Peyer's patch (tissue), 4 donors: ENCODE results near the gene PIP5K1C. TPM values are rescaled to one million over a fixed set of nuclear protein-coding genes. Genes with fewer than 3 reads are reported as not detected.

Experiments used
- DNase-seq, 3 donors: peaks; one replicate each; pipeline ENCODE4 v3.0.0-alpha.2; 2017 to 2019
- H3K27ac ChIP-seq, 4 donors: fragments of 200-600 bp; sonication (generic); one replicate each; pipeline ENCODE4 v1.5.1; 2016 to 2019
- H3K27me3 ChIP-seq, 2 donors: fragments of 200-600 bp; sonication (generic); one replicate each; pipeline ENCODE4 v1.5.1; 2019
- H3K36me3 ChIP-seq, 3 donors: fragments of 200-600 bp; sonication (generic); one replicate each; pipeline ENCODE4 v1.5.1; 2016 to 2019
- H3K4me1 ChIP-seq, 4 donors: fragments of 200-600 bp; sonication (generic); one replicate each; pipeline ENCODE4 v1.5.1; 2016 to 2019
- H3K4me3 ChIP-seq, 4 donors: fragments of 200-600 bp; sonication (generic); 1 replicate in 3 of 4; 2 replicates in 1 of 4; pipeline ENCODE4 v1.5.1; 2016 to 2019; ENCODE audit warnings: mild to moderate bottlenecking in 1 of 4
- H3K9me3 ChIP-seq, 4 donors: fragments of 200-600 bp; sonication (generic); one replicate each; pipeline ENCODE4 v1.5.1; 2016 to 2019; ENCODE audit warnings: mild to moderate bottlenecking in 1 of 4
- POLR2A ChIP-seq, 2 donors: fragments of 450-650 bp; IDR thresholded peaks; one replicate each; pipeline ENCODE4 v1.5.1; 2017; ENCODE audit warnings: antibody characterized with exemption in 2 of 2, mild to moderate bottlenecking in 2 of 2, moderate library complexity in 2 of 2
- total RNA-seq, 4 donors: library from RNA; depleted of rRNA; stranded (reverse); fragments of >200 nt; gene quantifications; one replicate each; pipeline ENCODE4 v1.1.0, GENCODE V29; 2016
- TF ChIP-seq, protein P1 (sequence below), 6 experiments: fragments of 450-650 bp in 4 of 6; fragments of 200-600 bp in 2 of 6; sonication (generic) in 1 of 6; IDR thresholded peaks; one replicate each; pipeline ENCODE4 v1.5.1; 2017 to 2019; ENCODE audit warnings: antibody characterized with exemption in 6 of 6, mild to moderate bottlenecking in 3 of 6, moderate library complexity in 1 of 6

The PIP5K1C gene
- total RNA-seq, 4 donors from 2014 or later, result 22.6 to 27.2 (median 26.1) TPM

DNA sequence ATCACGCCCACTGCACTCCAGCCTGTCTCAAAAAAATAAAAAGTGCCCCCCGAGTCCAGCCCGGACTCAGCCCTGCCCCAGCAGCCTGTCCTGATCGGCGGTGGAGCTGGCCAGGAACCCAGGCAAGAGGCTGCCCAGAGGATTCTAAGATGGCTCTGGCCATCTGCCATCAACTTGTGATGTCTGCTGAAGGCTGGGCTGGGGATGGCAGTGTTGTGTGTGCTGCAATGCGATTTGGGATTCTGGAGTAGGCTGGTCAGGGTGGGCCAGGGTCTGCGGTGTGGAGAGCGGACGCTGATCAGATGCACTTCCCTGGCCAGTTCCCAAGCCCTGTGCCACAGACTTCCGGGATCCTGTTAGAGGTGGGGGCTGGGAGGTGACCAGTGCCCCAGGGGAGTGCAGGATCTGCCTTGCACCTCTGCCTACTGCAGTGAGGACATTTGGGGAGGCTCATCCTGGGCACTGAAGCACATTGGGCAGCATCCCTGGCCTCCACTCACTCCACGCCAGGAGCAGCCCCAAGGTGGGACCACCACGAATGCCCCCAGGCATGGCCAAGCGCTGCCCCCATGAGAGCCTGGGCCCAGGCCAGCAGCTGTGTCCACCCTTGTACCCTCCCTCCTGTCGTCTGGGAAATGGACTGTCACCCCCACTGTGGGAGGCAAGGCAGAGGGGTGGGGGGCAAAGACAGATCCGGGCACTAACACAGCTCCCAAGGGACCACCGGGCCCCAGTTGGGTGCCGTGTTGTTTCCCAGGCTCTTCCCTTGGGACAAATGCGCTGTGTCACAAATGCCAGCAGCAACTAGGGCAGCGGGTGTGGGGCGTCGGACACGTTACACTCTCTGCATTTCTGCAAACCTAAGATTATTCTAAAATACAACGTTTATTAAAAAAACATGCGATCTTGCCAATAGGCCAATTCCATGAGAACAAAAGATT lies 90.2 kb downstream of the PIP5K1C start:
- Histone ChIP-seq H3K36me3 (peaks cover 0 to 34% (median 0%) of the 10 kb centered on the region in 3 donors), H3K4me3 (no peak overlapping the region), H3K27ac (peak overlapping the region in 1 of 4 donors; percentile 68), H3K9me3 (no peaks in the 10 kb centered on the region), H3K27me3 (no peaks in the 10 kb centered on the region), H3K4me1 (peaks cover 0 to 45% (median 22%) of the 10 kb centered on the region in 4 donors)
- TF ChIP-seq, protein P1, sequence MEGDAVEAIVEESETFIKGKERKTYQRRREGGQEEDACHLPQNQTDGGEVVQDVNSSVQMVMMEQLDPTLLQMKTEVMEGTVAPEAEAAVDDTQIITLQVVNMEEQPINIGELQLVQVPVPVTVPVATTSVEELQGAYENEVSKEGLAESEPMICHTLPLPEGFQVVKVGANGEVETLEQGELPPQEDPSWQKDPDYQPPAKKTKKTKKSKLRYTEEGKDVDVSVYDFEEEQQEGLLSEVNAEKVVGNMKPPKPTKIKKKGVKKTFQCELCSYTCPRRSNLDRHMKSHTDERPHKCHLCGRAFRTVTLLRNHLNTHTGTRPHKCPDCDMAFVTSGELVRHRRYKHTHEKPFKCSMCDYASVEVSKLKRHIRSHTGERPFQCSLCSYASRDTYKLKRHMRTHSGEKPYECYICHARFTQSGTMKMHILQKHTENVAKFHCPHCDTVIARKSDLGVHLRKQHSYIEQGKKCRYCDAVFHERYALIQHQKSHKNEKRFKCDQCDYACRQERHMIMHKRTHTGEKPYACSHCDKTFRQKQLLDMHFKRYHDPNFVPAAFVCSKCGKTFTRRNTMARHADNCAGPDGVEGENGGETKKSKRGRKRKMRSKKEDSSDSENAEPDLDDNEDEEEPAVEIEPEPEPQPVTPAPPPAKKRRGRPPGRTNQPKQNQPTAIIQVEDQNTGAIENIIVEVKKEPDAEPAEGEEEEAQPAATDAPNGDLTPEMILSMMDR (IDR thresholded peaks at IDR 0.05), result no peak
- TF ChIP-seq POLR2A (IDR thresholded peaks at IDR 0.05), result no peak
- no peak for DNase-seq

DNA sequence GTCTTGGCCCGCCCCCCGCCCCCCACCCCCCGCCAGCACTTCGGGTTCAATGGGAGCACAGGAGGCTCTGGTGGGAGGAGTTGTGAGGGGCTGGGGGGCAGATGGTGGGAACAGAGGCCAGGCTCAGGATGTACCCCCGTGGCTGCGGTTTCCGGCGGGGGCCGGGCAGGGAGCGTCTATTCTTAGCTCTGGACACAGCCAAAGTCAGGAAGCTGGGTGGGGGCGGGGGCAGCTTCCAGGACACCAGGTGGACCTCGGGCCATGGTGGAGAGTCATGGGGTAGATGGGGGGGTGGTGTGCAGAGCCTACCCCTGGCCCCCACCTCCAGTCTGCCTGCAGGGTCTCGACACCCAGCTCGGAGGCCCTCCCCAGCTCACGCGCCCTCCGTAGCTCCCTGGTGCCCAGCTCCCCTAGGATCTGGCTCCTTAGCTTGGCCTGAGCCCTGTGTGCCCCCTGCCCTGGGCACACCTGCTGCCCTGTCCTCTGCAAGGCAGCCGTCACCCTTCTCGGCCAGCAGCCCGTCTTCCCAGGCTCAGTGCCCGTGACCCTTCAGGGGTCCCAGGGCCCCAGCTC lies 91.4 kb downstream of the PIP5K1C start:
- TF ChIP-seq POLR2A (IDR thresholded peaks at IDR 0.05), result no peak
- TF ChIP-seq, protein P1 (IDR thresholded peaks at IDR 0.05), result no peak
- Histone ChIP-seq H3K36me3 (peaks cover 0 to 30% (median 0%) of the 10 kb centered on the region in 3 donors), H3K4me1 (peaks cover 0 to 44% (median 26%) of the 10 kb centered on the region in 4 donors), H3K4me3 (no peak overlapping the region), H3K9me3 (no peaks in the 10 kb centered on the region), H3K27ac (peak overlapping the region in 3 of 4 donors; percentile 31 to 74 (median 68)), H3K27me3 (no peaks in the 10 kb centered on the region)
- no peak for DNase-seq

DNA sequence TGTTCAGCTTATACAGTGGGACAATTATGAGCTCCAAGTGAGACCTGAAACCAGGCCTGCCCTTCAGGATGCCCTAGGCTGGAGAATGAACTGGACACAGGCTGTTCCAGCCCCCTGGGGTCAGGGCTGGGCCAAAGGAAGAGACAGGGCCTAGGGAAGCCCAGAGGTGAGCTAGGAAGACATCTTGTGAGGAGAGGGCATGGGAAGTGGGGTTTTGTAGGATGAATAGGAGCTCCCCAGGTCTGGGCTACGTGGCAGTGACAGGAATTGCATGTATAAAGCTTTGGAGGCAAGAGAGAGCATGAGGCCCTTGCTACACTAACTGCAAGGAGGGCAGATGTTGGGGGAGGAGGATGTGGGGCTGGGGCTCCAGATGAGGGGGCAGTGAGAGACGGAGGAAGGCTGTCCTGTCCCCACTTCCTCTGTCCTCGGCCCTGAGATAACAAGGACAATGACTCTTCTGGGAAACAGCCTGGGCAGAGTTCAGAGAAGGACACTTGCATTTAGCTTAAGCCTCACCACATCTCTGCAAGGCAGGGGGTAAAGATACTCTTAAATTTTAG lies 92.1 kb downstream of the PIP5K1C start:
- Histone ChIP-seq H3K4me3 (no peak overlapping the region), H3K27ac (peak overlapping the region in 3 of 4 donors; percentile 31 to 74 (median 68))
- TF ChIP-seq, protein P1 (IDR thresholded peaks at IDR 0.05), result no peak
- TF ChIP-seq POLR2A (IDR thresholded peaks at IDR 0.05), result no peak

DNA sequence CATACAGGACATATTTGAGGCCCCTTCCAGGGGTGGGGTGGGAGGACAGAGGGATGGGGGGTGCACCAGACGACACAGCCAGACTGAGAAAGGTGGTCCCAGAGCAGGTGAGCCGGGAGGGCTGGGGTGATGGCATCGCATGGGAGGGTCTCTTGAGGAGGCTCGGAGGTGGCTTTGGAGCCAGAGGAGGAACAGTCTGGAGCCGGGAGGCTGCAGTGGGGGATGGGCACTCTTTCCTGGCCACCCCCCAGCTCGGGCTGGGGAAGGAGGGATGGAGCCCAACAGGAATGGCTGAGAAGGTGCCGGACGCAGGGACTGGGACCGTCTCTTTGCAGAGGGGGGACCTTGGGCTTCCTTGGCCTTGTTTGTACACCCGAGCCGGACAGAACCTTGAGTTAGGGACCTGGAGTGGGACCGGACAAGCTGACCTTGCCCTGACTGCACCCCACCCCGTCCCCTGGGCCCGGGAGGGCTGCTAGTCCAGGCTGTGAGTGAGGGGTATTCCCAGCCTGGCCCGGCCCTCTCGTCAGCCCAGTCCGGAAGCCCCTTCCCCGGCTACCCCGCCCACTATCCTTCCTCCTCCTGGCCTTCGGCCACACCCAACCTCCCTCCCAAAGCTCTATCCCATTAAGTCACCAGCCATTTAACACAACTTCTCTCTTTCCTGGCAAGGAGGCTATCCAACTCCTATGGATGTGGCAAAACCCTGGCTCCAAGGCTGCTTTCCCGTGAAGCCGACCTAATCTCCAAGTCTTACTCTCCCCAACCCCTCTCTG lies 92.8 kb downstream of the PIP5K1C start:
- no peak for TF ChIP-seq POLR2A (IDR thresholded peaks at IDR 0.05)
- TF ChIP-seq, protein P1 (IDR thresholded peaks at IDR 0.05), result no peak
- Histone ChIP-seq H3K27me3 (no peaks in the 10 kb centered on the region), H3K4me3 (peak overlapping the region; percentile 41 to 57 (median 48)), H3K36me3 (peaks cover 0 to 17% (median 0%) of the 10 kb centered on the region in 3 donors), H3K4me1 (peaks cover 0 to 40% (median 23%) of the 10 kb centered on the region in 4 donors), H3K9me3 (no peaks in the 10 kb centered on the region), H3K27ac (peak overlapping the region; percentile 55 to 74 (median 70))
- DNase-seq, result no peak

More for the DNA sequence above, 92.1 kb downstream of the PIP5K1C start:
- Histone ChIP-seq H3K36me3 (peaks cover 0 to 24% (median 0%) of the 10 kb centered on the region in 3 donors), H3K27me3 (no peaks in the 10 kb centered on the region), H3K9me3 (no peaks in the 10 kb centered on the region), H3K4me1 (peaks cover 0 to 40% (median 24%) of the 10 kb centered on the region in 4 donors)
- no peak for DNase-seq
